HepG2 (cell line): ENCODE data around the gene MICAL3.

Experiments used
- CTCF ChIP-seq: sonication (generic); formaldehyde crosslinking; IDR thresholded peaks from 2 replicates; pipeline ENCODE4 v1.5.0; 2020; ENCODE audit warnings: mild to moderate bottlenecking, missing genetic modification reagents, moderate library complexity
- FOXM1 ChIP-seq: sonication (generic); formaldehyde crosslinking; IDR thresholded peaks from 2 replicates; pipeline ENCODE4 v1.5.0; 2020; ENCODE audit warnings: missing genetic modification reagents
- HDAC2 ChIP-seq: sonication (generic); formaldehyde crosslinking; IDR thresholded peaks from 2 replicates; pipeline ENCODE4 v1.4.0; 2020; ENCODE audit warnings: missing genetic modification reagents
- PRDM4 ChIP-seq: sonication (generic); formaldehyde crosslinking; IDR thresholded peaks from 2 replicates; pipeline ENCODE4 v1.9.0; 2021; ENCODE audit warnings: missing genetic modification reagents, borderline replicate concordance
- SUZ12 ChIP-seq: fragments of 150-350 bp; IDR thresholded peaks from 2 replicates; pipeline ENCODE4 v1.6.1; 2014; ENCODE audit warnings: low read depth, low read length
- YEATS2 ChIP-seq: sonication (generic); formaldehyde crosslinking; IDR thresholded peaks from 2 replicates; pipeline ENCODE4 v1.4.0; 2020; ENCODE audit warnings: missing genetic modification reagents, borderline replicate concordance
- ZBTB4 ChIP-seq: sonication (generic); formaldehyde crosslinking; IDR thresholded peaks from 2 replicates; pipeline ENCODE4 v1.4.0; 2020; ENCODE audit warnings: missing genetic modification reagents, mild to moderate bottlenecking, borderline replicate concordance
- ZNF274 ChIP-seq: sonication (generic); formaldehyde crosslinking; IDR thresholded peaks from 2 replicates; pipeline ENCODE4 v1.5.1; 2020; ENCODE audit warnings: mild to moderate bottlenecking, missing genetic modification reagents
- ZNF460 ChIP-seq: sonication (generic); formaldehyde crosslinking; IDR thresholded peaks from 2 replicates; pipeline ENCODE4 v1.5.1; 2020; ENCODE audit warnings: missing genetic modification reagents, mild to moderate bottlenecking, borderline replicate concordance
- ZNF557 ChIP-seq: sonication (generic); formaldehyde crosslinking; IDR thresholded peaks from 2 replicates; pipeline ENCODE4 v1.4.0; 2020; ENCODE audit warnings: missing genetic modification reagents
- ZNF747 ChIP-seq: sonication (generic); formaldehyde crosslinking; IDR thresholded peaks from 2 replicates; pipeline ENCODE4 v1.8.1; 2023; ENCODE audit warnings: missing genetic modification reagents, mild to moderate bottlenecking, borderline replicate concordance

- no peak for TF ChIP-seq PRDM4 (CRISPR knock-in tag)
- no peak for TF ChIP-seq HDAC2 (CRISPR knock-in tag)
- TF ChIP-seq ZNF747 (CRISPR knock-in tag): no peak
- TF ChIP-seq SUZ12: no peak
- no peak for TF ChIP-seq CTCF
- TF ChIP-seq ZNF274 (CRISPR knock-in tag): no peak
- TF ChIP-seq FOXM1 (CRISPR knock-in tag): no peak
- no peak for TF ChIP-seq ZNF557 (CRISPR knock-in tag)
- no peak for TF ChIP-seq ZNF460 (CRISPR knock-in tag)
- TF ChIP-seq ZBTB4 (CRISPR knock-in tag): no peak
- no peak for TF ChIP-seq YEATS2 (CRISPR knock-in tag)
These were observed 205.7 kb downstream of the MICAL3 start for GRCh38 chr22:17818649-17819048.
